CD4-positive, alpha-beta T cell (primary cell): ENCODE measurements around the gene F12. TPM values are rescaled to one million over a fixed set of nuclear protein-coding genes. Genes with fewer than 3 reads are reported as not detected.

ENCODE experiments used
- ATAC-seq: fragments of 200-7000 bp; cut with Tn5 transposase; one replicate; pipeline ENCODE4 v1.10.0; 2022; ENCODE audit warnings: mild to moderate bottlenecking; ENCODE audit not compliant: poor library complexity
- CTCF ChIA-PET: fragments of 350-600 bp; sonication (Branson Sonifier 250); formaldehyde crosslinking; loops from one replicate; lab custom pipeline; 2021; ENCODE audit warnings: antibody characterized with exemption, inconsistent platforms; lab: Charles Lee
- POLR2A ChIA-PET: fragments of 350-600 bp; sonication (Branson Sonifier 250); formaldehyde crosslinking; loops from one replicate; lab custom pipeline; 2021; ENCODE audit warnings: antibody characterized with exemption, inconsistent platforms; lab: Charles Lee
- DNase-seq, 14 experiments: peaks; one replicate each; pipeline ENCODE4 v3.0.0-alpha.2; 2013 to 2020; ENCODE audit warnings: mixed read lengths in 2 of 14
- H3K27ac ChIP-seq, 2 donors: one replicate each; pipeline versions ENCODE4 v1.5.1 to v1.7.0; 2013; ENCODE audit warnings: low read length in 2 of 2, low read depth in 1 of 2, mild to moderate bottlenecking in 1 of 2
- H3K27me3 ChIP-seq, 2 experiments: 1 replicate in 1 of 2; 2 replicates in 1 of 2; pipeline versions ENCODE4 v1.6.1 to v1.7.0; 2013; ENCODE audit warnings: low read length in 2 of 2, control low read depth in 1 of 2, mild to moderate bottlenecking in 1 of 2, moderate library complexity in 1 of 2; ENCODE audit not compliant: insufficient read depth in 2 of 2, control insufficient read depth in 1 of 2
- H3K36me3 ChIP-seq: one replicate; pipeline ENCODE4 v1.6.1; 2013; ENCODE audit warnings: low read length, control low read depth; ENCODE audit not compliant: insufficient read depth
- H3K4me1 ChIP-seq: one replicate; pipeline ENCODE4 v1.6.1; 2013; ENCODE audit warnings: low read length, control low read depth; ENCODE audit not compliant: insufficient read depth
- H3K4me3 ChIP-seq: one replicate; pipeline ENCODE4 v1.5.1; 2013; ENCODE audit warnings: mild to moderate bottlenecking, low read length, moderate library complexity
- H3K9me3 ChIP-seq, 2 experiments: 1 replicate in 1 of 2; 2 replicates in 1 of 2; pipeline versions ENCODE4 v1.6.1 to v1.7.0; 2013; ENCODE audit warnings: low read length in 2 of 2, mild to moderate bottlenecking in 2 of 2, control low read depth in 1 of 2, moderate library complexity in 1 of 2; ENCODE audit not compliant: control insufficient read depth in 1 of 2, insufficient read depth in 1 of 2
- H3K27ac Mint-ChIP-seq: one replicate; pipeline ENCODE4 v1.8.0; 2020; ENCODE audit warnings: mixed read lengths
- H3K27me3 Mint-ChIP-seq: one replicate; pipeline ENCODE4 v1.8.0; 2021; ENCODE audit warnings: mixed read lengths
- H3K36me3 Mint-ChIP-seq: one replicate; pipeline ENCODE4 v1.8.0; 2021; ENCODE audit warnings: low read depth, mixed read lengths
- H3K4me1 Mint-ChIP-seq: one replicate; pipeline ENCODE4 v1.8.0; 2021; ENCODE audit warnings: low read depth, mixed read lengths
- H3K4me3 Mint-ChIP-seq: one replicate; pipeline ENCODE4 v1.8.0; 2020; ENCODE audit warnings: mild to moderate bottlenecking, mixed read lengths
- H3K9me3 Mint-ChIP-seq: one replicate; pipeline ENCODE4 v1.8.0; 2020; ENCODE audit warnings: mixed read lengths
- CTCF ChIP-seq: fragments of 200-600 bp; IDR thresholded peaks from one replicate; pipeline ENCODE4 v1.8.0; 2022; ENCODE audit warnings: antibody characterized with exemption, mild to moderate bottlenecking
- intact Hi-C, 2 experiments: fragments of 100-400 bp; cut with DNase I in 1 of 2; cut with micrococcal nuclease in 1 of 2; formaldehyde crosslinking; loops; one replicate each; pipeline versions ENCODE4 v1.15.1 to v1.9.0; 2023 to 2025; cut with DNase I, micrococcal nuclease
- total RNA-seq, 174 experiments: library from RNA in 2 of 174; stranded (reverse) in 2 of 174; gene quantifications; one replicate each; pipeline ENCODE4 v1.2.3 and lab custom pipeline; 2021 to 2026

The F12 gene
- total RNA-seq, 2 experiments from 2014 or later = 0.20 to 0.60 TPM

- Histone ChIP-seq H3K36me3 (no peaks in the 10 kb centered on the region), H3K9me3 (no peaks in the 10 kb centered on the region), H3K27ac (no peak overlapping the region), H3K4me3 (no peak overlapping the region), H3K4me1 (peaks cover 45% of the 10 kb centered on the region), H3K27me3 (peaks cover 0 to 2% of the 10 kb centered on the region in 2 experiments)
- TF ChIP-seq CTCF = no peak
- intact Hi-C loops = loop anchor here in 1 of 2 experiments (2.0 kb wide), 2 partner anchors 19 to 39 kb away; no protein-coding TSS in a partner anchor
- POLR2A ChIA-PET = interaction anchor here (6.4 to 11.0 kb wide), 3 partner anchors 16 to 44 kb away, joined by 72 to 435 read pairs (median 250); partner anchors contain the start of genes GRK6 and PRR7
- H3K9me3 Mint-ChIP-seq = no peaks in the 10 kb centered on the region
- peaks cover 34% of the 10 kb centered on the region for H3K4me1 Mint-ChIP-seq
- H3K36me3 Mint-ChIP-seq = no peaks in the 10 kb centered on the region
- DNase-seq = peak in 3 of 14 experiments; percentile 38 to 63 (median 56)
- no peaks in the 10 kb centered on the region for H3K27me3 Mint-ChIP-seq
- CTCF ChIA-PET = interaction anchor here (1.4 to 9.7 kb wide), 4 partner anchors 11 to 58 kb away, joined by 3 to 352 read pairs (median 73); partner anchors contain the start of gene PRR7
- no peak overlapping the region for H3K27ac Mint-ChIP-seq
- no peak for ATAC-seq
- H3K4me3 Mint-ChIP-seq = no peak overlapping the region
Measured at GRCh38 chr5:177405805-177406204, 3.6 kb downstream of the F12 start.

DNA sequence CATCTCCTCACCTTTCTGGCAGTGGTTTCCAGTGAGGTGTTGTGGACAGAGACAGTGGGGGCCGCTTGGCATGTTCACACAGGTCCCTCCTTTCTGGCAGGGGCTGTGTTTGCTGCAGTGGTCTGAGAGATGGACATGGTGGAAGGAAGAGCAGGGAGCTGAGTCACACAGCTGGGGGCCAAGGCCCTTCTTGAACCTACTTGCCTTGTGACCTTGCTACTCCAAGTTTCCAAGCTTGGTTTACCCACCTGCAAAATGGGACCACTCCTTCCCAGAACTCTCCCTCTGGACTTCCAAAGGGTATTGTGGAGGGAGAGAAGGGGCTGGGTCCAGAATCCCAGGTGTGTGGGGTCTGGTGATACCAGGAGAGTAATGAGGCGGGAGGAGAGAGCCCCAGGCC is 4.1 kb downstream of the F12 start:
- Mint-ChIP-seq H3K4me1 (peaks cover 29% of the 10 kb centered on the region), H3K36me3 (no peaks in the 10 kb centered on the region), H3K9me3 (no peaks in the 10 kb centered on the region), H3K4me3 (peak overlapping the region; percentile 78), H3K27me3 (no peaks in the 10 kb centered on the region), H3K27ac (no peak overlapping the region)
- Histone ChIP-seq H3K27ac (no peak overlapping the region), H3K9me3 (no peaks in the 10 kb centered on the region), H3K4me3 (no peak overlapping the region), H3K36me3 (no peaks in the 10 kb centered on the region), H3K27me3 (peaks cover 0 to 2% of the 10 kb centered on the region in 2 experiments), H3K4me1 (peaks cover 41% of the 10 kb centered on the region)
- intact Hi-C loops = loop anchor here in 1 of 2 experiments (2.0 kb wide), 2 partner anchors 19 to 39 kb away; no protein-coding TSS in a partner anchor
- ChIA-PET POLR2A (interaction anchor here (0.9 to 11.0 kb wide), 6 partner anchors 9 to 52 kb away, joined by 3 to 435 read pairs (median 42); partner anchors contain the start of genes GRK6 and PRR7), CTCF (interaction anchor here (1.4 to 9.7 kb wide), 11 partner anchors 9 to 92 kb away, joined by 3 to 352 read pairs (median 16); partner anchors contain the start of genes GRK6, PDLIM7 and PRR7)
- DNase-seq = peak in 1 of 14 experiments; percentile 38
- ATAC-seq = no peak
- no peak for TF ChIP-seq CTCF

DNA sequence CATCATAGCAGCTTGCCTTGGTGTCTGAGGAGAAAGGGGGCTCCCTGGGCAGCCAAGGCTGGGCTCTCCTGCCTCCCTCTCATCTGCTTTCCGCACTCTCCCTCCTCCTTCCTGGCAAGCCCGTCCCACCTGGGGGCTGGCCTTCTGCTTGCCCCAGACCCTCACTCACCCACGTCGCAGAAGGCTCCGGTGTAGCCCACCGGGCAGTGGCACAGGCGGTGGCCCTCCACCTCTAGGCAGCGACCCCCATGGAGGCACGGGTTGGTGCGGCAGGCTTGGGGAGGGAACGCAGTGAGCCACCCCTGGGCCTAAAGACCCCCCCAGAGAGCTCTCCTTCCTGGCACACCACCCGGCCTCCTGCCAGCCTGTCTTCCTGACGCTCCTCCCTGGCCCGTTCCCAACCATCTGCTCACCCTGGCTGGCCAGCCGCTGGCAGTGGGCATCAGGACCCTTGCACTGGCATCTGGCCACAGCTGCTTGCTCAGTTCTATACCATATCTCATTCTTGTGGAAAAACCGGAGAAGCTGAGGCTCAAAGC is 4.7 kb downstream of the F12 start:
- H3K4me1 ChIP-seq = peaks cover 41% of the 10 kb centered on the region
- intact Hi-C loops = loop anchor here (1.0 to 2.0 kb wide), 4 partner anchors 20 to 50 kb away; partner anchors contain the start of gene GRK6 (in 1 of the 2)
- no peak overlapping the region for H3K27ac Mint-ChIP-seq
- TF ChIP-seq CTCF = peak; percentile 6
- H3K4me3 ChIP-seq = peak overlapping the region; percentile 59
- no peak for DNase-seq
- no peak for ATAC-seq
- no peaks in the 10 kb centered on the region for H3K36me3 ChIP-seq
- peak overlapping the region; percentile 78 for H3K4me3 Mint-ChIP-seq
- no peak overlapping the region for H3K27ac ChIP-seq
- H3K36me3 Mint-ChIP-seq = no peaks in the 10 kb centered on the region
- POLR2A ChIA-PET = interaction anchor here (0.7 to 11.0 kb wide), 12 partner anchors 10 to 218 kb away, joined by 3 to 435 read pairs (median 10); partner anchors contain the start of genes GRK6, LMAN2 and PRR7
- CTCF ChIA-PET = interaction anchor here (0.7 to 9.7 kb wide), 27 partner anchors 10 to 291 kb away, joined by 3 to 352 read pairs (median 9); partner anchors contain the start of genes GRK6, PDLIM7, PRELID1 and PRR7
- peaks cover 29% of the 10 kb centered on the region for H3K4me1 Mint-ChIP-seq
- H3K27me3 ChIP-seq = peaks cover 0 to 2% of the 10 kb centered on the region in 2 experiments
- H3K9me3 ChIP-seq = no peaks in the 10 kb centered on the region
- H3K27me3 Mint-ChIP-seq = no peaks in the 10 kb centered on the region
- no peaks in the 10 kb centered on the region for H3K9me3 Mint-ChIP-seq
